H9 (cell line): ENCODE measurements around the gene CCDC134. TPM values are rescaled to one million over a fixed set of nuclear protein-coding genes. Genes with fewer than 3 reads are reported as not detected.

Experiments used
- DNase-seq: peaks from one replicate; pipeline ENCODE4 v3.0.0-alpha.2; 2017
- H2AFZ ChIP-seq: one replicate; pipeline ENCODE4 v1.6.1; 2013; ENCODE audit warnings: mild to moderate bottlenecking, low read length, control low read depth, moderate library complexity
- H2AK5ac ChIP-seq: 2 replicates; pipeline ENCODE4 v1.6.1; 2013; ENCODE audit warnings: low read length, control low read depth, mixed read lengths; ENCODE audit not compliant: insufficient read length
- H2BK120ac ChIP-seq: one replicate; pipeline ENCODE4 v1.6.1; 2013; ENCODE audit warnings: low read depth, mild to moderate bottlenecking, low read length, control low read depth, inconsistent platforms; ENCODE audit not compliant: poor library complexity, severe bottlenecking
- H2BK12ac ChIP-seq: 2 replicates; pipeline ENCODE4 v1.6.1; 2013; ENCODE audit warnings: low read length, control low read depth, mixed read lengths, low read depth; ENCODE audit not compliant: insufficient read length
- H2BK15ac ChIP-seq: 2 replicates; pipeline ENCODE4 v1.6.1; 2013; ENCODE audit warnings: low read depth, low read length, control low read depth
- H2BK20ac ChIP-seq: one replicate; pipeline ENCODE4 v1.6.1; 2013; ENCODE audit warnings: low read depth, mild to moderate bottlenecking, low read length, control low read depth, inconsistent platforms; ENCODE audit not compliant: poor library complexity, severe bottlenecking
- H2BK5ac ChIP-seq: 2 replicates; pipeline ENCODE4 v1.6.1; 2013; ENCODE audit warnings: low read length, control low read depth, mixed read lengths; ENCODE audit not compliant: insufficient read length
- H3K14ac ChIP-seq: 2 replicates; pipeline ENCODE4 v1.6.1; 2013; ENCODE audit warnings: low read length, control low read depth; ENCODE audit not compliant: insufficient read depth
- H3K18ac ChIP-seq: 2 replicates; pipeline ENCODE4 v1.6.1; 2013; ENCODE audit warnings: low read depth, mild to moderate bottlenecking, mixed read lengths, low read length, control low read depth; ENCODE audit not compliant: insufficient read length
- H3K23ac ChIP-seq: 2 replicates; pipeline ENCODE4 v1.6.1; 2013; ENCODE audit warnings: low read length, control low read depth, mixed read lengths, low read depth; ENCODE audit not compliant: insufficient read length
- H3K23me2 ChIP-seq: 2 replicates; pipeline ENCODE4 v1.6.1; 2013; ENCODE audit warnings: low read depth, mild to moderate bottlenecking, mixed read lengths, low read length, control low read depth; ENCODE audit not compliant: insufficient read length, poor library complexity, severe bottlenecking
- H3K27ac ChIP-seq: 2 replicates; pipeline ENCODE4 v1.5.1; 2013; ENCODE audit warnings: low read length, control low read depth, mixed read lengths, low read depth; ENCODE audit not compliant: insufficient read length
- H3K27me3 ChIP-seq: 2 replicates; pipeline ENCODE4 v1.6.1; 2013; ENCODE audit warnings: low read length, control low read depth, inconsistent platforms; ENCODE audit not compliant: insufficient read depth
- H3K4ac ChIP-seq: 2 replicates; pipeline ENCODE4 v1.6.1; 2013; ENCODE audit warnings: low read depth, mild to moderate bottlenecking, control low read depth, inconsistent platforms, low read length, moderate library complexity
- H3K4me1 ChIP-seq: 2 replicates; pipeline ENCODE4 v1.6.1; 2013; ENCODE audit warnings: low read length, control low read depth, inconsistent platforms; ENCODE audit not compliant: insufficient read depth
- H3K4me2 ChIP-seq: 2 replicates; pipeline ENCODE4 v1.6.1; 2013; ENCODE audit warnings: low read length, control low read depth, mixed read lengths; ENCODE audit not compliant: insufficient read length, insufficient read depth
- H3K56ac ChIP-seq: 2 replicates; pipeline ENCODE4 v1.6.1; 2013; ENCODE audit warnings: low read depth, mild to moderate bottlenecking, mixed read lengths, low read length, control low read depth; ENCODE audit not compliant: insufficient read length
- H3K79me1 ChIP-seq: 2 replicates; pipeline ENCODE4 v1.6.1; 2013; ENCODE audit warnings: low read depth, mild to moderate bottlenecking, moderate library complexity, low read length, control low read depth, inconsistent platforms; ENCODE audit not compliant: insufficient read depth, poor library complexity, severe bottlenecking
- H3K79me2 ChIP-seq: 2 replicates; pipeline ENCODE4 v1.6.1; 2013; ENCODE audit warnings: low read length, control low read depth, inconsistent platforms; ENCODE audit not compliant: insufficient read depth
- H3K9ac ChIP-seq: 2 replicates; pipeline ENCODE4 v1.6.1; 2013; ENCODE audit warnings: low read length, control low read depth, mixed read lengths; ENCODE audit not compliant: insufficient read length; ENCODE audit errors: extremely low read depth
- H3K9me3 ChIP-seq: one replicate; pipeline ENCODE4 v1.6.1; 2013; ENCODE audit warnings: low read depth, low read length, inconsistent platforms; ENCODE audit not compliant: control insufficient read depth
- H3T11ph ChIP-seq: one replicate; pipeline ENCODE4 v1.6.1; 2013; ENCODE audit warnings: mild to moderate bottlenecking, low read length, control low read depth, inconsistent platforms
- H4K20me1 ChIP-seq: one replicate; pipeline ENCODE4 v1.6.1; 2013; ENCODE audit not compliant: control insufficient read depth, insufficient read length, insufficient read depth
- H4K5ac ChIP-seq: 2 replicates; pipeline ENCODE4 v1.6.1; 2013; ENCODE audit warnings: low read depth, mild to moderate bottlenecking, mixed read lengths, low read length, control low read depth; ENCODE audit not compliant: insufficient read length
- H4K8ac ChIP-seq: replicated peaks from 2 replicates; pipeline ENCODE4 v1.6.1; 2013; ENCODE audit warnings: low read length, control low read depth, mixed read lengths, low read depth; ENCODE audit not compliant: insufficient read length
- H4K91ac ChIP-seq: 2 replicates; pipeline ENCODE4 v1.6.1; 2013; ENCODE audit warnings: low read depth, mild to moderate bottlenecking, moderate library complexity, mixed read lengths, low read length, control low read depth; ENCODE audit not compliant: insufficient read length
- H3K27ac Mint-ChIP-seq, 3 experiments: 2 replicates in 2 of 3; 3 replicates in 1 of 3; pipeline ENCODE4 v1.8.0; 2020 to 2021; ENCODE audit warnings: mixed read lengths in 3 of 3, mild to moderate bottlenecking in 1 of 3, moderate library complexity in 1 of 3
- H3K27me3 Mint-ChIP-seq: 2 replicates; pipeline ENCODE4 v1.8.0; 2021; ENCODE audit warnings: low read depth, mild to moderate bottlenecking, moderate library complexity, mixed read lengths
- H3K36me3 Mint-ChIP-seq, 3 experiments: 2 replicates in 2 of 3; 3 replicates in 1 of 3; pipeline ENCODE4 v1.8.0; 2020 to 2021; ENCODE audit warnings: low read depth in 3 of 3, mixed read lengths in 3 of 3; ENCODE audit not compliant: insufficient read depth in 1 of 3
- H3K4me1 Mint-ChIP-seq, 2 experiments: 2 replicates each; pipeline ENCODE4 v1.8.0; 2020; ENCODE audit warnings: mixed read lengths in 2 of 2
- H3K4me3 Mint-ChIP-seq, 2 experiments: 2 replicates in 1 of 2; 3 replicates in 1 of 2; pipeline ENCODE4 v1.8.0; 2020 to 2021; ENCODE audit warnings: mild to moderate bottlenecking in 2 of 2, mixed read lengths in 2 of 2, moderate library complexity in 1 of 2
- H3K9me3 Mint-ChIP-seq, 2 experiments: 2 replicates in 1 of 2; 3 replicates in 1 of 2; pipeline ENCODE4 v1.8.0; 2020; ENCODE audit warnings: mild to moderate bottlenecking in 2 of 2, mixed read lengths in 2 of 2, moderate library complexity in 1 of 2
- WGBS: extraction: QIAGEN DNeasy Blood & Tissue Kit; methylation state at CpG from one replicate; pipeline ENCODE4 v1.1.7; 2013; ENCODE audit warnings: missing lambda C conversion rate, low lambda C conversion rate, mixed read lengths; ENCODE audit not compliant: insufficient read length; ENCODE audit errors: extremely low coverage; 5-methylcytosine and 5-hydroxymethylcytosine counted together
- total RNA-seq: library from RNA; stranded (reverse); gene quantifications from 2 replicates; pipeline ENCODE4 v1.2.1, GENCODE V29; 2021
- TF ChIP-seq, protein P1 (sequence below): fragments of 200-600 bp; sonication (generic); conservative IDR thresholded peaks from 3 replicates; pipeline ENCODE4 v1.8.0; 2021; ENCODE audit warnings: antibody characterized with exemption, mild to moderate bottlenecking

The CCDC134 gene
- total RNA-seq, 1 experiment from 2014 or later, result 20.7 TPM

DNA sequence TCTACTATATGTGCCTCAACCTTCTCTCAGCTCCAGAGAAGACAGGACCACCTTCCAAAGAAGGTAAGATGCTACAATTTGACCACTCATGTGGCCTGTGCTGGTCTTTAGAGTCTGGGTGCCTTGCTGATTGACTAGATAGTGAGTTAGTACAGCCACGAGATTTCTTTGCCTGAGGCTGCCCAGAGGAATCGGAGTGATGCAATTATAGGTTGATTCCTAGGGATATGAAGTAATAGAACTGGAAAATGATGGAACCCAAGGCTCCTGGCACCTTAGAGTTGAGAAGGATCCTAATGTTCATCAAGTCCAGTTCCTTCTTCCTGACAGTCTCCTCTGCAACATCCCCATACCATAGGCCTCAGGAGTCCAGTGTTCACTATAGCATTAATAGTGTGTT is 46.5 kb upstream of the CCDC134 start:
- no peak overlapping the region for H4K91ac ChIP-seq
- TF ChIP-seq, protein P1, sequence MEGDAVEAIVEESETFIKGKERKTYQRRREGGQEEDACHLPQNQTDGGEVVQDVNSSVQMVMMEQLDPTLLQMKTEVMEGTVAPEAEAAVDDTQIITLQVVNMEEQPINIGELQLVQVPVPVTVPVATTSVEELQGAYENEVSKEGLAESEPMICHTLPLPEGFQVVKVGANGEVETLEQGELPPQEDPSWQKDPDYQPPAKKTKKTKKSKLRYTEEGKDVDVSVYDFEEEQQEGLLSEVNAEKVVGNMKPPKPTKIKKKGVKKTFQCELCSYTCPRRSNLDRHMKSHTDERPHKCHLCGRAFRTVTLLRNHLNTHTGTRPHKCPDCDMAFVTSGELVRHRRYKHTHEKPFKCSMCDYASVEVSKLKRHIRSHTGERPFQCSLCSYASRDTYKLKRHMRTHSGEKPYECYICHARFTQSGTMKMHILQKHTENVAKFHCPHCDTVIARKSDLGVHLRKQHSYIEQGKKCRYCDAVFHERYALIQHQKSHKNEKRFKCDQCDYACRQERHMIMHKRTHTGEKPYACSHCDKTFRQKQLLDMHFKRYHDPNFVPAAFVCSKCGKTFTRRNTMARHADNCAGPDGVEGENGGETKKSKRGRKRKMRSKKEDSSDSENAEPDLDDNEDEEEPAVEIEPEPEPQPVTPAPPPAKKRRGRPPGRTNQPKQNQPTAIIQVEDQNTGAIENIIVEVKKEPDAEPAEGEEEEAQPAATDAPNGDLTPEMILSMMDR, result no peak
- no peak overlapping the region for H3K4me2 ChIP-seq
- WGBS, result no CpG with 5 or more reads among the region's 2 CpGs
- no peak overlapping the region for H2BK120ac ChIP-seq
- H3K14ac ChIP-seq, result no peak overlapping the region
- H3K27ac ChIP-seq, result no peak overlapping the region
- H3K79me1 ChIP-seq, result no peaks in the 10 kb centered on the region
- no peaks in the 10 kb centered on the region for H3K79me2 ChIP-seq
- no peaks in the 10 kb centered on the region for H3K9me3 ChIP-seq
- no peak overlapping the region for H3K4ac ChIP-seq
- no peak for DNase-seq
- H4K20me1 ChIP-seq, result no peaks in the 10 kb centered on the region
- Mint-ChIP-seq H3K4me3 (no peak overlapping the region), H3K4me1 (peaks cover 14 to 20% of the 10 kb centered on the region in 2 experiments), H3K27ac (no peak overlapping the region), H3K9me3 (no peaks in the 10 kb centered on the region), H3K36me3 (no peaks in the 10 kb centered on the region), H3K27me3 (peaks cover 11% of the 10 kb centered on the region)
- H2BK12ac ChIP-seq, result no peak overlapping the region
- no peaks in the 10 kb centered on the region for H3K27me3 ChIP-seq
- no peak overlapping the region for H2AFZ ChIP-seq
- no peak overlapping the region for H3K23ac ChIP-seq
- no peak overlapping the region for H3K18ac ChIP-seq
- H2BK5ac ChIP-seq, result no peak overlapping the region
- H3K56ac ChIP-seq, result no peak overlapping the region
- H3T11ph ChIP-seq, result no peak overlapping the region
- no peak overlapping the region for H3K9ac ChIP-seq
- H4K5ac ChIP-seq, result no peak overlapping the region
- no peak overlapping the region for H2BK15ac ChIP-seq
- no peak overlapping the region for H4K8ac ChIP-seq
- H2BK20ac ChIP-seq, result no peak overlapping the region
- H3K4me1 ChIP-seq, result peaks cover 5% of the 10 kb centered on the region
- H3K23me2 ChIP-seq, result no peaks in the 10 kb centered on the region
- H2AK5ac ChIP-seq, result no peak overlapping the region
